Measurements from ENCODE around the gene CREBBP.
"Not testable (repeated sequence)": the region's sequence is repeated elsewhere in the genome, so short reads cannot be mapped to it uniquely, and the experiment has no call there.

CREBBP gene

GRCh38 chr16:3716831-3717234, 163.7 kb downstream of the CREBBP start:
- no peak for DNase-seq (ENCODE audit: low read depth in 1 of 2, low spot score in 1 of 2)

- no peak for DNase-seq (ENCODE audit: low read depth in 1 of 2, low spot score in 1 of 2)
These were observed 165.1 kb downstream of the CREBBP start for GRCh38 chr16:3715430-3715829.

GRCh38 chr16:3714378-3714777, 166.1 kb downstream of the CREBBP start:
- DNase-seq (ENCODE audit: low read depth in 1 of 2, low spot score in 1 of 2), result not testable (repeated sequence)

- DNase-seq (ENCODE audit: low read depth in 1 of 2, low spot score in 1 of 2), result no peak
These were observed 166.8 kb downstream of the CREBBP start for GRCh38 chr16:3713587-3714242.

- no peak for DNase-seq (ENCODE audit: low read depth in 1 of 2, low spot score in 1 of 2)
These were observed 167.6 kb downstream of the CREBBP start for GRCh38 chr16:3712861-3713372.

- no peak for DNase-seq (ENCODE audit: low read depth in 1 of 2, low spot score in 1 of 2)
These were observed 174.1 kb downstream of the CREBBP start for GRCh38 chr16:3706253-3707012.

GRCh38 chr16:3702082-3702481, 178.4 kb downstream of the CREBBP start:
- DNase-seq (ENCODE audit: low read depth in 1 of 2, low spot score in 1 of 2), result no peak

GRCh38 chr16:3701531-3701930, 179.0 kb downstream of the CREBBP start:
- no peak for DNase-seq (ENCODE audit: low read depth in 1 of 2, low spot score in 1 of 2)

GRCh38 chr16:3698941-3699340, 181.6 kb downstream of the CREBBP start:
- DNase-seq (ENCODE audit: low read depth in 1 of 2, low spot score in 1 of 2), result no peak

GRCh38 chr16:3696425-3697218, 183.9 kb downstream of the CREBBP start:
- no peak for DNase-seq (ENCODE audit: low read depth in 1 of 2, low spot score in 1 of 2)

GRCh38 chr16:3695610-3696369, 184.7 kb downstream of the CREBBP start:
- DNase-seq (ENCODE audit: low read depth in 1 of 2, low spot score in 1 of 2), result no peak

- no peak for DNase-seq (ENCODE audit: low read depth in 1 of 2, low spot score in 1 of 2)
These were observed 186.5 kb downstream of the CREBBP start for GRCh38 chr16:3694051-3694450.

- DNase-seq (ENCODE audit: low read depth in 1 of 2, low spot score in 1 of 2), result no peak
These were observed 188.8 kb downstream of the CREBBP start for GRCh38 chr16:3691761-3692160.

GRCh38 chr16:3690980-3691720, 189.4 kb downstream of the CREBBP start:
- DNase-seq (ENCODE audit: low read depth in 1 of 2, low spot score in 1 of 2), result no peak

GRCh38 chr16:3690470-3690928, 190.0 kb downstream of the CREBBP start:
- peak; percentile 67 to 71 for DNase-seq (ENCODE audit: low read depth in 1 of 2, low spot score in 1 of 2)

- DNase-seq (ENCODE audit: low read depth in 1 of 2, low spot score in 1 of 2), result no peak
These were observed 190.8 kb downstream of the CREBBP start for GRCh38 chr16:3689731-3690130.

- DNase-seq (ENCODE audit: low read depth in 1 of 2, low spot score in 1 of 2), result no peak
These were observed 192.7 kb downstream of the CREBBP start for GRCh38 chr16:3687792-3688191.

- DNase-seq (ENCODE audit: low read depth in 1 of 2, low spot score in 1 of 2), result no peak
These were observed 193.5 kb downstream of the CREBBP start for GRCh38 chr16:3687021-3687420.

- DNase-seq (ENCODE audit: low read depth in 1 of 2, low spot score in 1 of 2), result no peak
These were observed 199.3 kb downstream of the CREBBP start for GRCh38 chr16:3681206-3681605.

- DNase-seq (ENCODE audit: low read depth in 1 of 2, low spot score in 1 of 2), result no peak
These were observed 202.5 kb downstream of the CREBBP start for GRCh38 chr16:3677994-3678393.
